ENCODE data around the gene NUP188.

NUP188 gene

GRCh38 chr9:129023036-129023907, 75.8 kb downstream of the NUP188 start (continued):
- TF ChIP-seq, protein P1, sequence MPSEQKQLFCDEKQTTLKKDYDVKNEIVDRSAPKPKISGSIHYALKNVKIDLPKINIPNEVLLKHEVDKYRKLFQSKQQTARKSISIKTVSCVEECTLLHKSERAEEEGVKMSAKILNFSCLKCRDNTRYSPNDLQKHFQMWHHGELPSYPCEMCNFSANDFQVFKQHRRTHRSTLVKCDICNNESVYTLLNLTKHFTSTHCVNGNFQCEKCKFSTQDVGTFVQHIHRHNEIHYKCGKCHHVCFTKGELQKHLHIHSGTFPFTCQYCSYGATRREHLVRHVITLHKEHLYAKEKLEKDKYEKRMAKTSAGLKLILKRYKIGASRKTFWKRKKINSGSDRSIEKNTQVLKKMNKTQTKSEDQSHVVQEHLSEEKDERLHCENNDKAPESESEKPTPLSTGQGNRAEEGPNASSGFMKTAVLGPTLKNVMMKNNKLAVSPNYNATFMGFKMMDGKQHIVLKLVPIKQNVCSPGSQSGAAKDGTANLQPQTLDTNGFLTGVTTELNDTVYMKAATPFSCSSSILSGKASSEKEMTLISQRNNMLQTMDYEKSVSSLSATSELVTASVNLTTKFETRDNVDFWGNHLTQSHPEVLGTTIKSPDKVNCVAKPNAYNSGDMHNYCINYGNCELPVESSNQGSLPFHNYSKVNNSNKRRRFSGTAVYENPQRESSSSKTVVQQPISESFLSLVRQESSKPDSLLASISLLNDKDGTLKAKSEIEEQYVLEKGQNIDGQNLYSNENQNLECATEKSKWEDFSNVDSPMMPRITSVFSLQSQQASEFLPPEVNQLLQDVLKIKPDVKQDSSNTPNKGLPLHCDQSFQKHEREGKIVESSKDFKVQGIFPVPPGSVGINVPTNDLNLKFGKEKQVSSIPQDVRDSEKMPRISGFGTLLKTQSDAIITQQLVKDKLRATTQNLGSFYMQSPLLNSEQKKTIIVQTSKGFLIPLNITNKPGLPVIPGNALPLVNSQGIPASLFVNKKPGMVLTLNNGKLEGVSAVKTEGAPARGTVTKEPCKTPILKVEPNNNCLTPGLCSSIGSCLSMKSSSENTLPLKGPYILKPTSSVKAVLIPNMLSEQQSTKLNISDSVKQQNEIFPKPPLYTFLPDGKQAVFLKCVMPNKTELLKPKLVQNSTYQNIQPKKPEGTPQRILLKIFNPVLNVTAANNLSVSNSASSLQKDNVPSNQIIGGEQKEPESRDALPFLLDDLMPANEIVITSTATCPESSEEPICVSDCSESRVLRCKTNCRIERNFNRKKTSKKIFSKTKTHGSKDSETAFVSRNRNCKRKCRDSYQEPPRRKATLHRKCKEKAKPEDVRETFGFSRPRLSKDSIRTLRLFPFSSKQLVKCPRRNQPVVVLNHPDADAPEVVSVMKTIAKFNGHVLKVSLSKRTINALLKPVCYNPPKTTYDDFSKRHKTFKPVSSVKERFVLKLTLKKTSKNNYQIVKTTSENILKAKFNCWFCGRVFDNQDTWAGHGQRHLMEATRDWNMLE (tag by site-specific recombination; conservative IDR thresholded peaks at IDR 0.05; ENCODE audit: low read depth), result no peak
- TF ChIP-seq ZNF146 (tag by site-specific recombination; IDR thresholded peaks at IDR 0.05), result peak; percentile 11; the same call in 1 of the 2 replicates
- no peak for TF ChIP-seq ZNF654 (tag by site-specific recombination; IDR thresholded peaks at IDR 0.05; ENCODE audit: low read depth)
- TF ChIP-seq ZNF473 (tag by site-specific recombination; IDR thresholded peaks at IDR 0.05), result no peak
- TF ChIP-seq ZNF133 (tag by site-specific recombination; IDR thresholded peaks at IDR 0.05), result no peak

DNA sequence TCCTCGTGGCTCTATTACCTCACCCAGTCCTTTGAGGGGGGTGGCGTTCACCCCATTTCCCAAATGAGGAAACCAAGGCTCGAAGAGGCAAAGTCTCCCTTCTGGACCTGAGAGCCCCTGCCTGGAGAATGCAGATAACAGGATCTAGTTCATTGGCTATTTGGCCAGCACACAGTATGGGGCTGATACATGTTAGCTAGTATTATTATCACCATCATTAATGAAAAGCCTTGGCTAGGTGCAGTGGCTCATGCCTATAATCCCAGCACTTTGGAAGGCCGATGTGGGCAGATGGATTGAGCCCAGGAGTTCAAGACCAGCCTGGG, 76.4 kb downstream of the NUP188 start:
- H3K4me1 ChIP-seq (ENCODE audit: control insufficient read depth, insufficient read depth, low read length), result no peaks in the 10 kb centered on the region
- TF ChIP-seq ZBTB17 (tag by site-specific recombination; IDR thresholded peaks at IDR 0.05), result peak; percentile 73
- TF ChIP-seq, protein P2, sequence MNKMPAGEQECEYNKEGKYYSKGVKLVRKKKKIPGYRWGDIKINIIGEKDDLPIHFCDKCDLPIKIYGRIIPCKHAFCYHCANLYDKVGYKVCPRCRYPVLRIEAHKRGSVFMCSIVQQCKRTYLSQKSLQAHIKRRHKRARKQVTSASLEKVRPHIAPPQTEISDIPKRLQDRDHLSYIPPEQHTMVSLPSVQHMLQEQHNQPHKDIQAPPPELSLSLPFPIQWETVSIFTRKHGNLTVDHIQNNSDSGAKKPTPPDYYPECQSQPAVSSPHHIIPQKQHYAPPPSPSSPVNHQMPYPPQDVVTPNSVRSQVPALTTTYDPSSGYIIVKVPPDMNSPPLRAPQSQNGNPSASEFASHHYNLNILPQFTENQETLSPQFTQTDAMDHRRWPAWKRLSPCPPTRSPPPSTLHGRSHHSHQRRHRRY (tag by site-specific recombination; IDR thresholded peaks at IDR 0.05), result no peak
- TF ChIP-seq, protein P3, sequence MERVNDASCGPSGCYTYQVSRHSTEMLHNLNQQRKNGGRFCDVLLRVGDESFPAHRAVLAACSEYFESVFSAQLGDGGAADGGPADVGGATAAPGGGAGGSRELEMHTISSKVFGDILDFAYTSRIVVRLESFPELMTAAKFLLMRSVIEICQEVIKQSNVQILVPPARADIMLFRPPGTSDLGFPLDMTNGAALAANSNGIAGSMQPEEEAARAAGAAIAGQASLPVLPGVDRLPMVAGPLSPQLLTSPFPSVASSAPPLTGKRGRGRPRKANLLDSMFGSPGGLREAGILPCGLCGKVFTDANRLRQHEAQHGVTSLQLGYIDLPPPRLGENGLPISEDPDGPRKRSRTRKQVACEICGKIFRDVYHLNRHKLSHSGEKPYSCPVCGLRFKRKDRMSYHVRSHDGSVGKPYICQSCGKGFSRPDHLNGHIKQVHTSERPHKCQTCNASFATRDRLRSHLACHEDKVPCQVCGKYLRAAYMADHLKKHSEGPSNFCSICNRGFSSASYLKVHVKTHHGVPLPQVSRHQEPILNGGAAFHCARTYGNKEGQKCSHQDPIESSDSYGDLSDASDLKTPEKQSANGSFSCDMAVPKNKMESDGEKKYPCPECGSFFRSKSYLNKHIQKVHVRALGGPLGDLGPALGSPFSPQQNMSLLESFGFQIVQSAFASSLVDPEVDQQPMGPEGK (tag by site-specific recombination; IDR thresholded peaks at IDR 0.05), result 0 out of 2 replicates have a peak, but pooled peaks have one; percentile 26
- TF ChIP-seq ZFP69B (tag by site-specific recombination; IDR thresholded peaks at IDR 0.05), result peak; percentile 8; the same call in 1 of the 2 replicates
- no peak for TF ChIP-seq ZNF426 (tag by site-specific recombination; IDR thresholded peaks at IDR 0.05)
- peak; percentile 4; the same call in 1 of the 2 replicates for TF ChIP-seq ZBTB6 (tag by site-specific recombination; IDR thresholded peaks at IDR 0.05)
- 0 out of 2 replicates have a peak, but pooled peaks have one; percentile 26 for TF ChIP-seq ZIC2 (tag by site-specific recombination; IDR thresholded peaks at IDR 0.05)
- 0 out of 2 replicates have a peak, but pooled peaks have one; percentile 34 for TF ChIP-seq ZNF629 (tag by site-specific recombination; IDR thresholded peaks at IDR 0.05)
- TF ChIP-seq KLF9 (tag by site-specific recombination; IDR thresholded peaks at IDR 0.05; ENCODE audit: low read depth), result no peak
- peak; percentile 4; the same call in 1 of the 2 replicates for TF ChIP-seq ZNF600 (tag by site-specific recombination; IDR thresholded peaks at IDR 0.05)
- TF ChIP-seq ZNF335 (tag by site-specific recombination; conservative IDR thresholded peaks at IDR 0.05), result no peak
- TF ChIP-seq IKZF3 (tag by site-specific recombination; IDR thresholded peaks at IDR 0.05), result no peak
- TF ChIP-seq WT1 (tag by site-specific recombination; IDR thresholded peaks at IDR 0.05), result no peak
- TF ChIP-seq TCF7L2 (IDR thresholded peaks at IDR 0.05; ENCODE audit: borderline replicate concordance, low read depth, low read length), result no peak
- TF ChIP-seq ELK4 (IDR thresholded peaks at IDR 0.05; ENCODE audit: borderline replicate concordance, low read depth, low read length), result no peak
- TF ChIP-seq ZNF692 (tag by site-specific recombination; IDR thresholded peaks at IDR 0.05), result no peak
- TF ChIP-seq ZNF221 (tag by site-specific recombination; IDR thresholded peaks at IDR 0.05; ENCODE audit: borderline replicate concordance), result no peak

More for the DNA sequence above, 76.4 kb downstream of the NUP188 start:
- peaks cover 2 to 6% of the 10 kb centered on the region in 2 experiments; a peak in 2 of 3 replicates for H3K36me3 ChIP-seq (ENCODE audit: control insufficient read depth in 2 of 2, insufficient read depth in 1 of 2, low read length in 2 of 2)
- H3K27ac ChIP-seq (ENCODE audit: extremely low read depth, low read depth, low read length), result no peak overlapping the region
- ChIA-PET CTCF (interaction anchor here (0.8 to 4.0 kb wide), 3 partner anchors 18 to 96 kb away, joined by 3 to 31 read pairs (median 3); no protein-coding TSS in a partner anchor), POLR2A (interaction anchor here (0.9 to 2.0 kb wide), 6 partner anchors 9 to 75 kb away, joined by 3 to 7 read pairs (median 4); partner anchors contain the start of genes DOLPP1 and MIGA2)
- H3K9me3 ChIP-seq (ENCODE audit: control insufficient read depth, insufficient read depth, low read depth, low read length), result no peaks in the 10 kb centered on the region
- H3K4me3 ChIP-seq (ENCODE audit: low read depth, low read length), result no peak overlapping the region

All from HEK293 (cell line).